GM21529 (cell line): ENCODE results near the gene RNF212B.

Source experiments
- ATAC-seq: cut with Tn5 transposase; IDR thresholded peaks from one replicate; pipeline ENCODE4 v1.9.1; 2021; ENCODE audit not compliant: unreplicated experiment

The RNF212B gene

DNA sequence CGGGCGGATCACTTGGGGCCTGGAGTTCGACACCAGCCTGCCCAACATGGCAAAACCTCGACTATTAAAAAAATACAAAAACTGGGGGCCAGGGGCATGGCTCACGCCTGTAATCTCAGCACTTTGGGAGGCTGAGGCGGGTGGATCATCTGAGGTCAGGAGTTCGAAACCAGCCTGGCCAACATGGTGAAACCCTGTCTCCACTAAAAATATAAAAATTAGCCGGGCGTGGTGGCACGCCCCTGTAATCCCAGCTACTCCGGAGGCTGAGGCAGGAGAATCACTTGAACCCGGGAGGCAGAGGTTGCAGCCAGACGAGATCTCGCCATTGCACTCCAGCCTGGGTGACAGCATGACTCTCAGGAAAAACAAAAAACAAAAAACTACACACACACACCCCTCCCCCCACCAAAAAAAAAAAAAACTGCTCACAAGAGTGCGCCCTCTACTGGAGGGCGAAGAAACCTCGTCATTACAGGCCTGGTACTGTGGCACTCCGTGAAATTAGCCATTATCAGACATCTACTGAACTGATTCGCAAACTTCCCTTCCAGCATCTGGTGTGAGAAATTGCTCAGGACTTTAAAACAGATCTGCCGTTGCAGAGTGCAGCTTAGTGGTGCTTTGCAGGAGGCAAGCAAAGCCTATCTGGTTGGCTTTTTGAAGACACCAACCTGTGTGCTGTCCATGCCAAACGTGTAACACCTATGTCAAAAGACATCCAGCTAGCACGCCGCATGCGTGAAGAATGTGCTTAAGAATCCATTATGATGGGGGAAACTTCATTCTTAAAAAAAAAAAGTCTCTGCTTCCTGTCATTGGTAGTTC is 57.2 kb downstream of the RNF212B start:
- peak; percentile 46 for ATAC-seq

DNA sequence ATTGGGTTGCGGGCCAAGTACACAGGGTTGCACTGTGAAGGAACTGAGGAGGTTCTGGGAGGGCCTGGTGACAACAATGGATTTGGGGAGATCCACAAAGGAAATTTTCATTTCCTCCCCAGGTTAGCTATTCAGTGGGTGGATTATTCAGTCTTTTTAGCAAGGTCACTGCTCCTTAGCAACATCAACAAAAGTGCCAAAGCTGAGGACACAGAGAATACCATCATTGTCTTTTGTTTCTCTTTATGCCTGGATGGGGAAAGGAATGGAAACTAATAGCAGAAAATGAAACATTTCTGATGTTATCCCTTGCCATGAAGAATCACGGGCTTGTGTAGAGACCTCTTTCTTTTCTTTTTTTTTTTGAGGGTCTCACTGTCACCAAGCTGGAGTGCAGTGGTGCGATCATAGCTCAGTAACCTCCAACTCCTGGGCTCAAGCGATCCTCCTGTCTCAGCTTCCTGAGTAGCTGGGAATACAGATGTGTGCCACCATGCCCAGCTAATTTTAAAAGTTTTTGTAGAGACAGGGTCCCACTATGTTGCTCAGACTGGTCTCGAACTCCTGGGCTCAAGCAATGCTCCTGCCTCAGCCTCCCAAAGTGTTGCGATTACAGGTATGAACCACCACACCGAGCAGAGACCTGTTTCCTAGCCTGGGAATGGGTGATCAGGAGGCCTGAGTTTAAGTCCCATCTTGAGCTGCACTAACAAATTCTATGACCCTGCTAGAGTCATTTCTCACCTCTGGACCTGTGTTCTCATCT is 58.5 kb downstream of the RNF212B start:
- ATAC-seq: no peak

DNA sequence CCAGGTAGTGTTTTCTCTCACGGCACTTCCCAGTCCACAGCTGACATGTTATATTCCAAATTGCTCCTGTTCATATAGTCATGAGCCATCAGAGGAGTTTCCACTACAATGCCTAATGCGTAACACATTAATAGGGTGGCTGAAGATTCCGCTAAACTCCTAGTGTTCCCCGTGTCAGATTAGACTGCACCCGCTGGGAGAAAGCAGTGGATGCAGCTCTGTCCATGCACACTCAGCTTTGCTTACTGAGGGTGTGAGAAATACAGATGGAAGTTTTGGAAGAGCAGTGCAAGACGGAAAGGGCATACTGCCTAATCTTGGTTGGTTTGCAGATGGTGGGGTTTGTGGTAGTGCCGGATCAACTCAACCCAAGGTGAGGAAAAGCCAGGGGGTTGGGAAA is 59.4 kb downstream of the RNF212B start:
- ATAC-seq: no peak

DNA sequence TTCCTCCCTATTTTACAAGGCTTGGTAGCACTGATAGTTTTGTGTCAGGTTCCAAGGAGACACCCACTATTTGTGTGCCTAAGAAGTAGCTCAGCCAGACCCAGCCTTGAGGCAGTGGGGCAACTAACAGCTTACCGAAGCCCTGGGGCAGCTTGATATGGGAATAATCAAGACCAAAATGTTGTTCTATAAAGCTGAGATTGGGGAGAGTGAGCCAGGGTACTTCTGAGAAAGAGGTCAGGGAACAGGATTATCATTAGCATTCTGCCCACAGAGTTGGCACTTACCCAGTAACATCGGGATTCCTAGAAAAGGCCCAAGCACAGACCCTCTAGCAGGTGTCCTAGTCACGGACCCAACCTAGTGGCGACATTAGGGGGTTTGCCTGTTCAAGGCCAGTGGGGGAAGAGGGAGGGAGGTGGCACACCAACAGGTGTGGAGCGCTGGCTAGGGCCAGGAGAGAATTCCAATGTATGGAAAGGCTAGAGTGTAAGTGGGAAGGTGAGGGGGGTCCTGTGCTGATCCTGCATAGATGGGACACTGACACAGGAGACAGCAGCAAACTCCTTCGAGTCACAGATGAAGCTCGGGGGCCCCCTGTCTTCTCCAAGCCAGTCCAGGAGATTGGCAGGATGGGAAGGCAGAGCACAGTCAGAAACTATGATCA is 60.0 kb downstream of the RNF212B start:
- no peak for ATAC-seq

DNA sequence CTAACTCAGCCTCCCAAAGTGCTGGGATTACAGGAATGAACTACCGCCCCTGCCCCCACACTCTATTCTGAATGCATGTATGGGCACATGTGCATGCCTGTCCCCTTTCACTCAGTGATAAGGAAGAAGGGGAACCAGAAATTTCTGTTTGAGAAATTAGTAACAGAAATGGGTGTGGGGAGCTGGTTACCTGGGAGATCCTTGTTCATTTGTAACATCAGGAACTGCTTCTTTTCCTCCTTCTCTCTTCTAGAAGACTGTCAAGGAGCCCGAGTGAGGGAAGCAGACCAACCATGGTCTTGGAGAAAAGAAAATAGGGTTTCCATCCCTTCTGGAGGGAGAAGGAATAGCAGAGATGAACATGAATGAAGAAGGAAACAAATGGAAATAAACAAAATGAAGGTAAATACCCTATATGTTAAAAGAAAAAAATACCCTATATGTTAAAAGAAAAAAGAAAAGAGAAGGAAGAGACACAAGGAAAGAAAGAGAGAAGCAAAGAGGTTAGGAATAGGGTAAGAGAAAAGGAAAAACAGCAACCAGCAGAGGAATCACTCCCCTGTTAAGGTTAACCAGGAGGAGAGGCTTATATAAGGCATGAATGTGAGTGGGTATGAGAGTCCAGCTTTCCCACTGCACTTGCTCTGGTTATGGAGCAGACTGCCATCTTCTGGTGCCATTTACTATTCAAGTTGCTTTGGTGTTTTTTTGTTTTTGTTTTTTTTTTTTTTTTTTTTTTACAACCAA is 61.6 kb downstream of the RNF212B start:
- ATAC-seq: no peak

DNA sequence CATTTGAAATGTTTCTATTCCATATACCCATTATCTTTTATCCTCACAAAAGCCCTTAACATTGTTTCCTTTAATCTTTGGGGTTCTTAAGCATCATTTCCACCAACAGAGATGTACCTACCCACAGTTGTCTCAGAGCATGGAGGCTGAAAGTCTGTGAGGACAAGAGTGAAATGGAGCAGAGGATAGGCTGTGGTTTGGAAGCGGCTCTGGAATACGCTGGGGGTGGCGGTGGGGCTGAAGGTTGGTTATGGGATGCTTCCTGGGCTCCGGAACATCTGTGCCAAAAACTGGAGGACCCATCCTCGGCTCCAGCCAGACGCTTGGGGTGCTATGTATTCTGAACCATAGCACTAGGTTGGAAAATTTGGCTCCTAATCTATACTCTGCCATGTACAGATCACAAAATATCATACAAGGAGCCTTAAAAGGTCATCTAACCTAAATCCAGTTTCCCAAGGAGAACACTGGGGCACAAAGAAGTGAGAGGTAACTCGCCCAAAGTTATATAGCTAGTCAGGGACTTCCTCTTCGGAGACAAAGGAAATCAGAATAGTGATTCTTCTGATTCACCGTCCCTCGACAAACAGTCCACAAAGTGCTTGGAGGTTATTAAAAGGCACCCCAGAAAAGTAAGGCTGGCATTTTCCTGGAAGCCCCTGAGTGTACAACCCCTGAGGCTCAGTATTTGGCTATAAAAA is 62.4 kb downstream of the RNF212B start:
- ATAC-seq: no peak

DNA sequence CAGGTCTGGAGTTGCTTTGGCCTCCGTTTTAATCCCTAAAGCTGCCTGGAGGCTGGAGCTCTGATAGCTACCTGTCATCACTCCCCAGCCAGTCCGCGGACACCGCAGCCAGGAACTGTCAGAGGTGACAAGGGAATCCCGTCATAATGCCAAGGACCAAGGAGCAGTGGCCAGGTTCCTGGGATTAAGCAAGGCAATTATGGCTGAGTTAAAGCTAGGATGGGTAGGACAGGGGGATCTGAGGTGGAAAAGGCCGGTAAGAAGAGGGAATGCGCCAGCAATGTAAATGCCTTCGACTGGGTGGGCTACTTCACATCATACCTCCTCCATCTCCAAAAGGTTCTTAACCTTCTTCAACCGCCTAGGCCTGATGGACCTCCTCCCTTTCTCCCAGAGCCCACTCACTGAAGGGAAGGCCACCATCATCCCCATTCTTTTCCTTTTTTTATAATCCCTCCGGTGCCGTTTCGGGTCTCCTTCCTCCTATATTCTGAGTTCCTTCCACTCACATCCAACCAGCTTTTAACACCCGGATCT is 63.0 kb downstream of the RNF212B start:
- no peak for ATAC-seq

DNA sequence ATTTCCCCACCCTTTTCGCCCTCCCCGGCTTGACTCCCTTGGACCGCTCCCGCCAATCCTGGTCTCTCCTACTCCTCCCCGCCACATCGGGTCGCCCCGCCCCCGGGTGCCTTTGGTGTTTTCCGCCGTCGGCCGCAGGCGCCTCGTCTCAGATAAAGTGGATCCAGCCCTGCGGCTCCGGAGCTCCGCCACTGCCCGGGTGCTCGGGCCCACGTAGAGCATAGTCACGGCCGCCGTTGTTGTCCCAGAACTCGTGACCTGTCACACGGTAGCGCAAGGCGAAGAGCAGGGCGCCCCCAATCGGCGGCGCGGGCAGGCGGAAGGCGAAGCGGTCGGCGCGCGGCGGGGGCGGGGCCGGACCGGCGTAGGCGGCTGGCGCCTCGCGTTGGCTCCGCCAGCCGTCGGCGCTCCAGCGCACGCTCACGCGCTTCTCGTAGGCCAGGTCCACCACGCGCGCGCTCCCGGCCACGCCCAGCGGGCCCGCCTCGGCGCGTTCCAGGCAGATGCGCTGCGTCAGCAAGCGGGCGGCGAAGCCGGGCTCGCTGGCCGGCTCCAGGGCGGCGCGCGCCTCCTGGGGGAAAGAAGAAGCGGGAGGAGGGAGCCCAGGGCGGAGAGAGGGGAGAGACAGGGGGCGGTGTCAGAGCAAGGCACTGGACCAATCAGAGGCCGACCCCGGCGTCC is 63.7 kb downstream of the RNF212B start:
- peak; percentile 75 for ATAC-seq

DNA sequence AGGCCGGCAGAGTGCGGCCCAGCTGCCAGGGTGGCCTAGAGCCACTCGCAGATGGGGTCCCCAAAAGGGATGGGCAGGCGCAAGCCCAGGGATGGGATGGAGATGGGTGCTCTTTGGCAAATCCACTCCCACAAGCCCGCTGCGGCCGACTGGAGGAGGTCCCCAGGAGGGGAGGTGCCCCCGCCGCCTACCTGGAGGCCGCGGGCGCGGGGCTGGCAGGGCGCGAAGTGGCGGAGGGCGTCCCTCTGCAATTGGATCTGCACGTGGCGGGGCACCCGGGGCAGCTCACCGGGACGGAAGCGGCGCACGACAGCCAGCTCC is 64.2 kb downstream of the RNF212B start:
- ATAC-seq: peak; percentile 8

DNA sequence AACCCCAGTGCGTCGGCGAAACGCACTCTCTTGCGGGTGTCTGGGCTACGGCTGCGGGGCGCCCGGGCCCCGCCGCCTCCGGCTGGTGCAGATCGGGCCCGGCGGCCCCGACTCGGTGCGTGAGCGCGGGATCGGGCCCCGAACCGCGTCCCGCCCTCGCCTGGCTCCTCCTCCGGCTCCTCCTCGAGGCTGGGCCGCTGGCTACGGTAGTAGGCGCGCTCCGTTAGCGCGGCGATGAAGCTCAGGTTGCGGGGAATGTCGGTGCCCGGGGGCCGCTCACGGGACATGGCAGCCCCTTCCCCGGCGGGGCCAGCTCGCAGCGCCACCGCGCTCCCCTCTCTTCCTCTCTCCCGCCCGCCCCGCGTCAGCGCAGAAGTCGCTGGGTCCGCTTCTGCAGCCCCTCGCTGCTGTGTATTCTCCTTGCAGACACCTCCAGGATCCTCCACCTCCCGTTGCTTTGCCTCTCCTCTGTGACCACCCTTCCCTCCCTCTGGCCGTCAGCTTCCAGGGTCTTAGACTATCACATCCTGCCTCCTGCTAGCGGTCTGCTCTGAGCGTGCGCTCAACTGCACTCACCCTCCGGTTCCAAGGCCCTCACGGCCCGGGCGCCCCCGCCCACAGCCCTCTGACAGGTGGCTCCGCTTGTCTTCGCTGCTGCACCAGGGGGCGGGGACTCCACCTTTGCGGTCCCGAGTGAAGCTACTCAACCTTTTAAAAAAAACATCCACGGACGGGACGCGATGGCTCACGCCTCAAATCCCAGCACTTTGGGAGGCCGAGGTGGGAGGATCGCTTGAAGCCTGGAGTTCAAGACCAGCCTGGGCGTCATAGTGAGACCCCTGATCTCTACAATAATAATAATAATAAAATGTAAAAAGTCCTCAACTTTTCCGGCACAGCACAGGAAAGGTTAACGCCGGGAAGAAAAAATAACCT is 64.8 kb downstream of the RNF212B start, which contains the start of gene PPP1R3E:
Gene PPP1R3E, minus strand, starts transcription at position 570 of the 936 bp plus-strand sequence. Its CDS starts 283 bp downstream, at position 287.
- peak; percentile 40 for ATAC-seq

DNA sequence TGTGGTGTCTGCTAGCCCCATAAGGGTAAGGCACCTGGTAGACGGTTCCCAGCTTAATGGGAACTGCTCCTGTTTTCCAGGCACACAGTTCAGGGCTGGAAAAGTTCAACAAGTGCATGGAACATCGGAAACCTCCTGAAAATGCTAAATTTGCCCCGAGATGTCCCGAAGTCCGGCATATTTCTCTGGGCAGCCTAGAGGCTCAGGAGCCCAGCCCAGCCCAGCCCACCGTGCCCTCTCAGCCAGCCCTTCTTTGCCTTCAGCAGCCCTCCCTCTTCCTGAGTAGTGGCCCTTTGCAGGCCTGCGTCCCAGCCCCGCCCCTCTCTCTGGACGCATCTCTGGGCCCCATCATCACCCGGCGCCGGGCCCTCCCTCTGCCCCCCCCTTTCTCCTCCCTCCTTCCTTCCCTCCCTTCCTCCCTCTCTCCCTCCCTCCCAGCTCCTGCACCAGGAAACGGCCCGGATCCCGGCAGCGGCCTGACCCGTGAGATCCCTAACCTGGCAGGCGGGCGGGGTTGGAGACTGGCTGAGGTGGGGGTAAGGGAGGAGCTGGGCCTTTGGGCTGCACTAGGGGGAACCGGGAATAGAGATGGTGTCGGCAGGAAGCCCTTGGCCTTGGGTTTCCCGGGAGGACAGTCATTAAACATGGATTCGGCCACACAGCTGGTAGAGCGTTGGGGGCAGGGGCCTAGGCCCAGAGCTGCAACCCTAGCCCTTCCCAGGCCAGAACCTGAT is 68.8 kb downstream of the RNF212B start, which contains the start of gene BCL2L2:
Gene BCL2L2, plus strand, starts transcription at position 422 of the 734 bp plus-strand sequence. CDS start 935 bp downstream, outside the sequence.
- ATAC-seq: no peak

DNA sequence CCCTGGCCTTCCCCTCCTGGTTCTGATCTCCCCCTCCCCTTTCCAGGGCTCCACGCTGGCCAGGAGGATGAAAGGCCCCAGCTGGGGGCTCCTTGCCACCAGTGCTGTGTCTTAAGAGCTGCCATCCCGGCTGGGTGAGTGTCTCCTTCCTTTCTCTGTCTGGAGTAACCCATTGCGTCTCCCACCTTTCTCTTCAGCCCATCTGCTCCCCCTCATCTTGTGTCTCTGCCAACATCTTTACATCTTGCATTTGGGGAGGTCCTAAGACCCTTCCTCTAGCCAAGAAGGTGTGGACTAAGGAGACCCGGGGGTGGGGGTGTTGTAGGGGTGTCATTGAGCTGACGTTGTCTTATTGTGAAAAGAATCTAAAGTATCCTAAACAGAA is 69.4 kb downstream of the RNF212B start:
- no peak for ATAC-seq

DNA sequence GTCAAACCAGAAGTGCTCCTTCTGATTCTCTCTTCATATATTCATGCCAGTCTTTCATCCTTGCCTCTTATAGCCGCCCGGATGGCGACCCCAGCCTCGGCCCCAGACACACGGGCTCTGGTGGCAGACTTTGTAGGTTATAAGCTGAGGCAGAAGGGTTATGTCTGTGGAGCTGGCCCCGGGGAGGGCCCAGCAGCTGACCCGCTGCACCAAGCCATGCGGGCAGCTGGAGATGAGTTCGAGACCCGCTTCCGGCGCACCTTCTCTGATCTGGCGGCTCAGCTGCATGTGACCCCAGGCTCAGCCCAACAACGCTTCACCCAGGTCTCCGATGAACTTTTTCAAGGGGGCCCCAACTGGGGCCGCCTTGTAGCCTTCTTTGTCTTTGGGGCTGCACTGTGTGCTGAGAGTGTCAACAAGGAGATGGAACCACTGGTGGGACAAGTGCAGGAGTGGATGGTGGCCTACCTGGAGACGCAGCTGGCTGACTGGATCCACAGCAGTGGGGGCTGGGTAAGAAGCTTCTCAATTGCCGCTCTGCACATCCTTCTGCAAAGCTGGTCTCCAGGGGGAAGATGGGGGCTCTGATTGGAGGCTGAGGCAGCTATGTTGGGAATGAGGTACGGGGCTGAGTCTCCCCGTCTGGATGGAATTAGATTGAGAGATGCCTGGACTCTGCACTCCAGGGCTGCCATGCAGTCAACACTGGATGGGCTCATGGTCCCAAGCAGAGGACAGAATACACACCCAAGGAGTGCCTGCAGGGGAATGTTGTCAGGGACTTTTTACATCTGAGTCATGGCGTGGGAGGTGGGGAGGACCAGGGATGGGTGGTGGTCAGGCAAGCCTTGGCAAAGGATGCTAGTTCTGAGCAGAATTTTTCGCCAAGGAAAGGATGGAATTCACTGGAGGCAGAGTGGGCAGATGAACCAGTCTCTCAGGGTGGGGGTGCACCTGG is 70.2 kb downstream of the RNF212B start:
- ATAC-seq: no peak

DNA sequence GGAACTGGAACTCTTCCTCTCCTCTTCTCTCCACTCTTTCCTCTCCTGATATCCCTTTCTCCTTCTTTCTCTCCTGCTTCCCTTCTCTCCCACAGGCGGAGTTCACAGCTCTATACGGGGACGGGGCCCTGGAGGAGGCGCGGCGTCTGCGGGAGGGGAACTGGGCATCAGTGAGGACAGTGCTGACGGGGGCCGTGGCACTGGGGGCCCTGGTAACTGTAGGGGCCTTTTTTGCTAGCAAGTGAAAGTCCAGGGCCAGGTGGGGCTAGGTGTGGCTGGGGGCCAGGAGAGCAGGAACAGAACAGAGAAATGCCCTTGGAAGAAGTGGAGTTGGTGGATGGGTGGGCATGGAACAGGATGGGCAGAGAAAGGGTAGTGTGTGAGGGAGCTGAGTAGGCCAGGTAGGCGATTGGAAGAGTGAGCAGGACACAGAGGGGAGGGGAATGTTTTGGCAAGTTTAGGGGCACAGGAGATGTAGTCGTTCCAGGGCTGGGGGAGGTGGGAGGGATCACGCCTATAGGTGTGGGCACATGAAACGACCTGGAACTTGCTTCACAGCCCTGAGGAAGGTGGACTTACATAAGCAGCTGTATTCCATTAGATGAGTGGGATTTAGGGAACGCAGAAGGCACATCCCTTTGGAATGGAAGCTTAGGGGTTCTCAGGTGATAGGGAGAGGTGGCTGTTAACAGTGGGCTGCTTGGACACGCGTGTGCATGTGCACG is 71.1 kb downstream of the RNF212B start:
- ATAC-seq: no peak

DNA sequence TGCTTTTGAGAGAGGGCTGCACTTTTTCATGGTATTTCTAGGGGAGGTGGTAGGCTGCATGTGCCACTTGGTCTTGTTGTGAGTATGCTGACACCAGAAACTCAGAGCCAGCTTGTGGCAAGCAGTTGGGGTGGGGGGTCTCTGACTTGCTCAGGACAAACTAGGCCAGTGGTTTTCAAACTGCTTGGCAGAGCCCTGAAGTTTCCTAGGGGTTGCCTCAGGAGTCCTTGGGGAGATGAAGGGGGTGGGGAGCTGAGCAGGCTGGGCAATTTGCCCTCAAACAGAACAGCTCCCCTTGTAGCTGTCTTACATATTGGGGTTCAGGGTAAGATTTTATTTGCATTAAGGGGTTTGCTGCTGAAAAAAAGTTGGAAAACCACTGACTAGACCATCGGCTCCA is 72.8 kb downstream of the RNF212B start:
- no peak for ATAC-seq

DNA sequence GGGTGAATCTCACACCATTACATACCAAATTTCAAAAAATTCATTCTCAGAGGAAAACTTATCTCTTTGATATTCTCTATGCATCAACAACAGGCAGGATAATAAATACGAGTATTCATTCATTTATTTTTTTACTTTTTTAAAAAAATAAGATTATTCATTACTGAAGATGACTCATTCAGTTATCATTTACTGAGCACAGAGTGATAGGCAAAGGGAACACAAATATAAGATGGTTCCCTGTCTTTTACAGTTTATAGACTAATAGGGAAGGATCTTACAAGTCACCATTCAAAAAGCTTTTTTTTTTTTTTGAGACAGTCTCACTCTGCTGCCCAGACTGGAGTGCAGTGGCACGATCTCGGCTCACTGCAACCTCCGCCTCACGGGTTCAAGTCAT is 78.6 kb downstream of the RNF212B start:
- no peak for ATAC-seq
